ENCODE measurements around the gene ARHGAP4.

Gene ARHGAP4

GRCh38 chrX:153882086-153882498 is 44.0 kb downstream of the ARHGAP4 start:
- DNase-seq (ENCODE audit: low read depth in 2 of 2), result no peak

DNA sequence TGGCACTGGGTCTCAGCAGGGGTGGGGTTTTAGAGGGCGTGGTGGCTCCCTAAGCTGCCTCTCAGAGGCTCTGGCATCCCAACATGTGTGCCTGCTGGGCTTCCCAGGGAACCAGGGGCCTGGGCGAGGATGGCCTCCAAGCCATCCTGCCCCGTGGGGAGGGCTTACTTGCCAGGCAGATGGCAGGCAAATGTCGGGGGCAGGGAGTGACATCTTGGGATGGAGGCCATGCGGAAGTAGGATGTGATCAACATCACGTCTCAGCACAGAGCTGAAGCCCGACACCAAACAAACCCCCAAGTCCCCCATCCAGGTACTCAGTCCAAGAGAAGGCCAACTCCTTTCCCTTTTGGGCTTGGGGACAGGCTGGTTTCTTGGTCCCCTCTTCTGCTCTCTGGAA is 44.8 kb downstream of the ARHGAP4 start:
- no peak for DNase-seq (ENCODE audit: low read depth in 2 of 2)

DNA sequence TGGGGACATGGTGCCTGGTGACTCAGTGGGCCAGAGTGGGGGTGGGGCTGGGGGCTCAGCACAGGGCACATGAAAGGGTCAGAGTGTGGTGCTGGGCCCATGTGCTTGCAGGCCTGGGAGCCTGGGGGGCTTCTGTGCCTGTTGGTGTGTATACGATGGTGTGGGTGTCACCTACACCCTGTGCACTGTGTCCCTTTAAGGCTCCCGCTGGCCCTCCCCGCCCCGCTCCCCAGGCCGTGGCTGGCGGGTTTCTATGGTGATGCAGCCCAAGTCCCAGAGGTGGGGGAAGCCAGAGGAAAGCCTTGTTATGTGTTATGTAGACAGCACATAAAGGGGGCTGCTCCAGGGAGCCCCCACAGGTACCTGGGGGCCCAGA is 45.6 kb downstream of the ARHGAP4 start:
- no peak for DNase-seq (ENCODE audit: low read depth in 2 of 2)

GRCh38 chrX:153879741-153880439 is 46.2 kb downstream of the ARHGAP4 start:
- DNase-seq (ENCODE audit: low read depth in 2 of 2), result no peak

DNA sequence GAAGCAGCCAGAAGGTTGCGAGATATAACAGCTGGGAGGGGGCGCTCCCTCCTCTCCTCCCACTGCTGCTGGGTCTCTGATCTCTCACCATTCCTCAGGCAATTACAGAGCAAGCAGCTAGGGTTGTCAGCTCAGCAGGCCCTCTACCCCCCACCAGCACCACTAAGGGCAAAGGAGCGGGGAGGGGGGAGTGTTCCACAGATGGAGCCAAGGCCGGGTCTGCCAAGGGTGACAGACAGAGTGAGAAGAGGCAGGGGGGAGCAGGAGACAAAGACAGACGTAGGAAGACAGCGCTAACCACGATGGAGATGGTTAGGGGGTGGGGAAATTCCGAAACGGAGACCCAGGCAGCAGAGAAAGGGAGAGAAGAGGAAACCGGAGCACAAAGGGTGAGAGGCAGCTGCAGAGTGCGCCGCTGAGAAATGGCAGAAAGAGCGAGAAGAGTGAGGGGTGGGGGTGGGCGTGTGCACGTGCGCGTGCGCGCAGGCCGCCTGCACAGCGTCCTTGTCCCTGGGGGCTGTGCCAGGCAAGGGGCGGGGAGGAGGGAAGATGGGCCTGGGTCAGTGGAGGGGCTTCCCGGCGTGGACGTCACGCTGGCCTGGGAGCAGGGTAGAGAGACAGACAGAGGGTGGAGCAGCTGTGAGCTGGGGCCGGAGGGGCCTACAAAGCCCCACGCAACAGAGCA is 47.0 kb downstream of the ARHGAP4 start:
- DNase-seq (ENCODE audit: low read depth in 2 of 2), result no peak

- DNase-seq (ENCODE audit: low read depth in 2 of 2), result no peak
Observed at GRCh38 chrX:153878345-153878744, 47.7 kb downstream of the ARHGAP4 start.

- DNase-seq (ENCODE audit: low read depth in 2 of 2), result no peak
Observed at GRCh38 chrX:153877571-153878261, 48.3 kb downstream of the ARHGAP4 start.

GRCh38 chrX:153876112-153876491 is 50.0 kb downstream of the ARHGAP4 start:
- no peak for DNase-seq (ENCODE audit: low read depth in 2 of 2)

- DNase-seq (ENCODE audit: low read depth in 2 of 2), result peak; percentile 32 to 42
Observed at GRCh38 chrX:153875391-153876111, 50.5 kb downstream of the ARHGAP4 start.

- no peak for DNase-seq (ENCODE audit: low read depth in 2 of 2)
Observed at GRCh38 chrX:153874366-153875125, 51.5 kb downstream of the ARHGAP4 start.

DNA sequence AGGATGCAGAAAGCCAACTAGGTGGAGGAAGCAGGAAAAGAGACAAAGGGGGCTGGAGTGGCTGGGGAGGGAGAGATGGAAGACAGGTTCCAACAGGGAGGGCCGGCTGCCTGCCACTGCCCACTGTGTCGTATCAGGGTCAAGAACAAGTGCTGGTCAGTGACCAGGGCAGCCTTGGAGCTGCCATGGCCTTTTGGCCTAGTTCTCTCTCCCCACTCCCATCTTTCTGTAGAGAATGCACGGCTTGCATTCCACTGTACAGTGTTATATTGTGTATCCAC is 52.0 kb downstream of the ARHGAP4 start:
- DNase-seq (ENCODE audit: low read depth in 2 of 2), result no peak

GRCh38 chrX:153873282-153874084 is 52.6 kb downstream of the ARHGAP4 start:
- DNase-seq (ENCODE audit: low read depth in 2 of 2), result no peak

- no peak for DNase-seq (ENCODE audit: low read depth in 2 of 2)
Observed at GRCh38 chrX:153871946-153872878, 53.9 kb downstream of the ARHGAP4 start.

GRCh38 chrX:153871451-153871850 is 54.6 kb downstream of the ARHGAP4 start:
- DNase-seq (ENCODE audit: low read depth in 2 of 2), result no peak

GRCh38 chrX:153870791-153871360 is 55.2 kb downstream of the ARHGAP4 start:
- DNase-seq (ENCODE audit: low read depth in 2 of 2), result no peak

DNA sequence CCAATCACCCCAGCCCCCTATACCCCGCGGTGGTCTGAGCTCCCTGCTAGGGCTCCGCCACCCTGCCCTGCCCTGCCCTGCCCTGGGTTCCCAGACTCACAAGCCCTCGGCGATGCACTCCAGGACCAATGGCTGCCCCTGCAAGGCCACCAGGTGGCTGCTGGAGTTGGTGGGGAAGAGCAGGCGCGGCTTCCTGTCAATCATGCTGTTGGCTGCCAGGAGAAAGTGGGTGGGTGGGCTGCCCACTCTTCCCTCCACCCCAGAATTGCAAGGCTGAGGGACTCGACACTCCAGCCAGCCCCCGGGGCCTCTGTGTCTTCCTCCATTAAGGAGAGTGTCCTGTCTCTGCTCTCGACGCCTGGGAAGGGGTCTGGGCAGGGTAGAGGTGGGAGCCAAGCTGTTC is 55.8 kb downstream of the ARHGAP4 start:
- no peak for DNase-seq (ENCODE audit: low read depth in 2 of 2)

DNA sequence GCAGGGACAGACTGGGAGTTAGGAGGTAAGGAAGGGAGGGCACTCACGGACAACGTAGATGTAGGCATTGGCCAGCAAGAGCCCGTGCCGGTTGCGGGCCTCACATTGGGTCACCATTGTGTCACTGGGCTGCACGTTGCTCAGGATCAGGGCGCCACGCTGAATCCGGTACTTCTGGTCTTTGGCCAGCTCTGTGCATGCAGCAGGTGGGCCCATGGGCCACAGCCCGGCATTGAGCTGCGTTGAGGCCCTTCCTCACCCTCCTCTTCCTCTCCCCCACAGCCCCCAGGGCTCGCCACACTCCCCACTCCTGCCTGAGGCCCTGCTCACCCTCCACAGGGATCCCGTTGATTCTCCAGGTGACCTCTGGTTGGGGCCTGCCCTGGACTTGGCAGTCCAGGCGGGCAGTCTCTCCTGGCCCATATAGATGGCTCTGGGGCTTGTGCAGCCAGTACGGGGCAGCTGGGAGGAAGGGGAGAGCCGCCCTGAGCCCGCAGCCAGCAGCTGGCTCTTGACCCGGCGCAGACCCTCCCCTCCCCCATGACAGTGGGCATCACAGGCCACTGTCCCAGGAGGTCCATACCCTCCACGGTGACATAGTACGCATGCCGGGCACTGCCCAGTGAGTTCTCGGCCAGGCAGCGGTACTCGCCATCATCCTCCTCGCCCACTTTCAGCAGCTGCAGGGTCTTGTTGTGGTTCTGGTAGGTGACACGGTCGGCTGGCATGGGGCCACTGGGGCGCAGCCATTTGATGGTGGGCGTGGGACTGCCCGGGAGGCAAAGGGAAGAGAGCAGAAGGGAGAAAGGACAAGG is 56.4 kb downstream of the ARHGAP4 start:
- no peak for DNase-seq (ENCODE audit: low read depth in 2 of 2)

- DNase-seq (ENCODE audit: low read depth in 2 of 2), result no peak
Observed at GRCh38 chrX:153868576-153869472, 57.2 kb downstream of the ARHGAP4 start.

All from stimulated activated CD8-positive, alpha-beta memory T cell treated with anti-CD3 and anti-CD28 coated beads, Interleukin-2, amount 100 ng/mL, for 48 hours (primary cell).